ENCODE measurements around the gene GGCX.
"Not testable (repeated sequence)": the region's sequence is repeated elsewhere in the genome, so short reads cannot be mapped to it uniquely, and the experiment has no call there.

GGCX gene

DNA sequence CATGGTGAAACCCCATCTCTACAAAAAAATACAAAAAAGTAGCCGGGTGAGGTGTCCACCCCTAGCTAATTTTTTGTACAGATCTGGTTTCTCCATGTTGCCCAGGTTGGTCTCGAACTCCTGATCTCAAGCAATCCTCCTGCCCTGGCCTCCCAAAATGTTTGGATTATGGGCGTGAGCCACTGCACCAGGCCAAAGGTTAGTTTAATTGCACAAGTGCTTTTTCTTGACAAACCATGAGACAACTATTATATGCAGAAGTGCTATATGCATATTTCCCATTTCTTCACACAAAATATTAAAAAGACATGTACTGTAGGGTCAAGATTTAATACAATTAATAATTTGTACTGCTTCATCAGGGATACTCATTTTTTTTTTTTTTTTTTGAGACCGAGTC lies 5.0 kb upstream of the GGCX start:
- no peak overlapping the region for H3K27ac ChIP-seq (replicated peaks)
- TF ChIP-seq GABPA (IDR thresholded peaks at IDR 0.05; ENCODE audit: low read depth): no peak
- TF ChIP-seq, protein P1, sequence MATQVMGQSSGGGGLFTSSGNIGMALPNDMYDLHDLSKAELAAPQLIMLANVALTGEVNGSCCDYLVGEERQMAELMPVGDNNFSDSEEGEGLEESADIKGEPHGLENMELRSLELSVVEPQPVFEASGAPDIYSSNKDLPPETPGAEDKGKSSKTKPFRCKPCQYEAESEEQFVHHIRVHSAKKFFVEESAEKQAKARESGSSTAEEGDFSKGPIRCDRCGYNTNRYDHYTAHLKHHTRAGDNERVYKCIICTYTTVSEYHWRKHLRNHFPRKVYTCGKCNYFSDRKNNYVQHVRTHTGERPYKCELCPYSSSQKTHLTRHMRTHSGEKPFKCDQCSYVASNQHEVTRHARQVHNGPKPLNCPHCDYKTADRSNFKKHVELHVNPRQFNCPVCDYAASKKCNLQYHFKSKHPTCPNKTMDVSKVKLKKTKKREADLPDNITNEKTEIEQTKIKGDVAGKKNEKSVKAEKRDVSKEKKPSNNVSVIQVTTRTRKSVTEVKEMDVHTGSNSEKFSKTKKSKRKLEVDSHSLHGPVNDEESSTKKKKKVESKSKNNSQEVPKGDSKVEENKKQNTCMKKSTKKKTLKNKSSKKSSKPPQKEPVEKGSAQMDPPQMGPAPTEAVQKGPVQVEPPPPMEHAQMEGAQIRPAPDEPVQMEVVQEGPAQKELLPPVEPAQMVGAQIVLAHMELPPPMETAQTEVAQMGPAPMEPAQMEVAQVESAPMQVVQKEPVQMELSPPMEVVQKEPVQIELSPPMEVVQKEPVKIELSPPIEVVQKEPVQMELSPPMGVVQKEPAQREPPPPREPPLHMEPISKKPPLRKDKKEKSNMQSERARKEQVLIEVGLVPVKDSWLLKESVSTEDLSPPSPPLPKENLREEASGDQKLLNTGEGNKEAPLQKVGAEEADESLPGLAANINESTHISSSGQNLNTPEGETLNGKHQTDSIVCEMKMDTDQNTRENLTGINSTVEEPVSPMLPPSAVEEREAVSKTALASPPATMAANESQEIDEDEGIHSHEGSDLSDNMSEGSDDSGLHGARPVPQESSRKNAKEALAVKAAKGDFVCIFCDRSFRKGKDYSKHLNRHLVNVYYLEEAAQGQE (IDR thresholded peaks at IDR 0.05; ENCODE audit: insufficient replicate concordance, low read depth): no peak
- no peak for TF ChIP-seq SPI1 (IDR thresholded peaks at IDR 0.05; ENCODE audit: borderline replicate concordance, low read depth)
- TF ChIP-seq, protein P2, sequence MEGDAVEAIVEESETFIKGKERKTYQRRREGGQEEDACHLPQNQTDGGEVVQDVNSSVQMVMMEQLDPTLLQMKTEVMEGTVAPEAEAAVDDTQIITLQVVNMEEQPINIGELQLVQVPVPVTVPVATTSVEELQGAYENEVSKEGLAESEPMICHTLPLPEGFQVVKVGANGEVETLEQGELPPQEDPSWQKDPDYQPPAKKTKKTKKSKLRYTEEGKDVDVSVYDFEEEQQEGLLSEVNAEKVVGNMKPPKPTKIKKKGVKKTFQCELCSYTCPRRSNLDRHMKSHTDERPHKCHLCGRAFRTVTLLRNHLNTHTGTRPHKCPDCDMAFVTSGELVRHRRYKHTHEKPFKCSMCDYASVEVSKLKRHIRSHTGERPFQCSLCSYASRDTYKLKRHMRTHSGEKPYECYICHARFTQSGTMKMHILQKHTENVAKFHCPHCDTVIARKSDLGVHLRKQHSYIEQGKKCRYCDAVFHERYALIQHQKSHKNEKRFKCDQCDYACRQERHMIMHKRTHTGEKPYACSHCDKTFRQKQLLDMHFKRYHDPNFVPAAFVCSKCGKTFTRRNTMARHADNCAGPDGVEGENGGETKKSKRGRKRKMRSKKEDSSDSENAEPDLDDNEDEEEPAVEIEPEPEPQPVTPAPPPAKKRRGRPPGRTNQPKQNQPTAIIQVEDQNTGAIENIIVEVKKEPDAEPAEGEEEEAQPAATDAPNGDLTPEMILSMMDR (IDR thresholded peaks at IDR 0.05; ENCODE audit: insufficient read depth, low read length): no peak
- TF ChIP-seq POLR2AphosphoS5 (IDR thresholded peaks at IDR 0.05; ENCODE audit: low read depth): no peak
- DNase-seq (ENCODE audit: low read depth in 1 of 2, low spot score in 1 of 2): no peak
- no peaks in the 10 kb centered on the region for H3K27me3 ChIP-seq (ENCODE audit: insufficient read depth, poor library complexity, severe bottlenecking)
- no peak overlapping the region for H3K4me3 ChIP-seq (replicated peaks; ENCODE audit: insufficient read depth, low read length)

DNA sequence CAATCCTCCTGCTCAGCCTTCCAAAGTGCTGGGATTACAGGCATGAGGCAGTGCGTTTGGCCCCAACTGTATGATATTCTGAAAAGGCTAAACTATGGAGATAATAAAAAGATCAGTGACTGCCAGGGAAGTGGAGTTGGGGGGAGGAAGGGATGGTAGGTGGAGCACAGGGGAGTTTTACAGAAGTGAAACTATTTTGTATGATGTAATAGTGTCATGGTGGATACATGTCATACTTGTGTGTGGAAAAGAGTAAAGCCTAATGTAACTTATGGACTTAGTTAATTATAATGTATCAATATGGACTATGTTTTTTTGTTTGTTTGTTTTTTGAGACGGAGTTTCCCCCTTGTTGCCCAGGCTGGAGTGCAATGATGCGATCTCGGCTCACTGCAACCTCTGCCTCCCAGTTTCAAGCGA lies 2.9 kb upstream of the GGCX start:
- peak overlapping the region; percentile 24 for H3K27ac ChIP-seq (replicated peaks)
- no peaks in the 10 kb centered on the region for H3K27me3 ChIP-seq (ENCODE audit: insufficient read depth, poor library complexity, severe bottlenecking)
- TF ChIP-seq GABPA (IDR thresholded peaks at IDR 0.05; ENCODE audit: low read depth) (no peak), SPI1 (IDR thresholded peaks at IDR 0.05; ENCODE audit: borderline replicate concordance, low read depth) (peak; percentile 77)
- TF ChIP-seq, protein P2 (IDR thresholded peaks at IDR 0.05; ENCODE audit: insufficient read depth, low read length): no peak
- TF ChIP-seq, protein P1 (IDR thresholded peaks at IDR 0.05; ENCODE audit: insufficient replicate concordance, low read depth): no peak
- H3K4me3 ChIP-seq (replicated peaks; ENCODE audit: insufficient read depth, low read length): no peak overlapping the region
- peak; percentile 50 to 64 for DNase-seq (ENCODE audit: low read depth in 1 of 2, low spot score in 1 of 2)

DNA sequence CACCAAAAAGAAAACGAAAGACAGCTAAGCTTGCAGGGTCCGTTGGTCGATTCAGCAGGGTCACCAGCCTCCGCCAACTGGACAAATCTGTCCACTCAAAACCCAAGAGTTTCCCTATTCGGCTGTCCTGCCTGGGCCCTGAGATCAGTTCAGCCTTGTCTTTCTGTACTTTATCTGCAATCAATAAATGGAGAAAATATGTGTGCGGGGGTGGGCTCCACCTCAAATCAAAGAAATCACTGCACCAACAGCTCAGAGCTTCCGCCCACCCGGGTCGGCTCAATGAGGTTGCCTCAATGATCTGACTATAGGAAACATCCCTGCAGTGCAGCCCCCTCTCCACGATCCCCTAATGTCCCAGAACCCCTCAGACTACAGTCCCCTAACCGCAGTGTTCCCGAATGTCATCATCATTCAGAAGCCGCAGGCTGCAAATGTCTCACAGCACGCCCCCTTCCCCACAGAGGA lies 447 bp downstream of the GGCX start:
- TF ChIP-seq, protein P1 (IDR thresholded peaks at IDR 0.05; ENCODE audit: insufficient replicate concordance, low read depth): no peak
- no peak for TF ChIP-seq GABPA (IDR thresholded peaks at IDR 0.05; ENCODE audit: low read depth)
- no peak for TF ChIP-seq SPI1 (IDR thresholded peaks at IDR 0.05; ENCODE audit: borderline replicate concordance, low read depth)
- TF ChIP-seq, protein P2 (IDR thresholded peaks at IDR 0.05; ENCODE audit: insufficient read depth, low read length): no peak
- no peak for TF ChIP-seq POLR2AphosphoS5 (IDR thresholded peaks at IDR 0.05; ENCODE audit: low read depth)
- no peak for DNase-seq (ENCODE audit: low read depth in 1 of 2, low spot score in 1 of 2)
- peak overlapping the region; percentile 93 for H3K4me3 ChIP-seq (replicated peaks; ENCODE audit: insufficient read depth, low read length)
- H3K27ac ChIP-seq (replicated peaks): peak overlapping the region; percentile 86
- H3K27me3 ChIP-seq (ENCODE audit: insufficient read depth, poor library complexity, severe bottlenecking): no peaks in the 10 kb centered on the region

DNA sequence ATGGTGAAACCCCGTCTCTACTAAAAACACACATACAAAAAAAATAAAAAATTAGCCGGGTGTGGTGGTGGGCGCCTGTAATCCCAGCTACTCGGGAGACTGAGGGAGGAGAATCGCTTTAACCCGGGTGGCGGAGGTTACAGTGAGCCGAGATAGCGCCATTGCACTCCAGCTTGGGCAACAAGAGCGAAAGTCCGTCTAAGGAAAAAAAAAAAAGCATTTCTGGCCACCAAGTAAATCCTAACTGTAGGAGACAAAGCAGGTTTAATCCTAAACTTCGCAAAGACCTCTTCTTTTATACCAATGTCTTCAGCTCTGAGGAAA lies 928 bp downstream of the GGCX start:
- not testable (repeated sequence) for DNase-seq (ENCODE audit: low read depth in 1 of 2, low spot score in 1 of 2); H3K27ac ChIP-seq (replicated peaks); H3K27me3 ChIP-seq (ENCODE audit: insufficient read depth, poor library complexity, severe bottlenecking)
- H3K4me3 ChIP-seq (replicated peaks; ENCODE audit: insufficient read depth, low read length): peak overlapping the region; percentile 93

All from HL-60 (cell line).